HG03103 (cell line): ENCODE data around the gene ZBTB5.
A peak's percentile ranks its signal among the peaks of the same experiment; 100 is the strongest.
"Not testable (repeated sequence)": the region's sequence is repeated elsewhere in the genome, so short reads cannot be mapped to it uniquely, and the experiment has no call there.

Source experiments
- ATAC-seq: cut with Tn5 transposase; IDR thresholded peaks from one replicate; pipeline ENCODE4 v1.9.1; 2021; ENCODE audit warnings: low read depth; ENCODE audit not compliant: unreplicated experiment

The ZBTB5 gene

DNA sequence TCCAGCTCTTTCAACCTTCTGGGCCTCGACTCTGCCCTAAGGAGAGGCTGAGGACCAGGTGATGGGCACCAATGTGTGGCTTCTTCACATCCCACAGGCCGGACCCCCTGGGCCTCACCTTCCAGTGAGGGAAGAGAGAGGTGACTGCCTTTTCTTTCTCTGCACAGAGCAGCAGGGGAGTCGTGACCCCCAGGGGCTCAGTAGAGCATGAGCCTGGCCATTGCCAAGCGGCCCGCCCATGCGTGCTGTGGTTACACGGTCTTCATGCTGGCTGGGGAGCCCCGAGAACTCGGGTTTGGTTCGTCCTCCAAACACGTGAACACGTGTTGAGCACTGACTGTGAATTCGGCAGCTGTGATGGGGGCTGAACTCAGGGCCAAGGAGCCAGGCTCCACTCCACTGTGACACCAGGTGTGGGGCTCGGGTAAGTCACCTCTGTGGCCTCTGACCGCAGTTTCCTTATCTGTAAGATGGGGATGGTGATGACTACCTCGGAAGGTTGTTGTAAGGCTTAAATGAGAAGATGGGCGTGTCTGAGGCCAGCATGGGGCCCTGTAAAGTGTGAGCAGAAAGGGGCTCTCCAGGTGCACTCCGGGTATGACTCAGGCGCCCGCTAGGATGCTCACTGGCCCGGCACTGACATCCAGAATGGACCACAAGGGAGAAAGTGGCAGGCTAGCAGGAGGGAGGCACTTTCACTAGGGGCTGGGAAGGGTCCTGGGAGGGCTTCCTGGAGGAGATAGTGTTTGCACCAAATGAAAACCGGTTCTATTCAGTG, 56.1 kb downstream of the ZBTB5 start:
- peak; percentile 77 for ATAC-seq

DNA sequence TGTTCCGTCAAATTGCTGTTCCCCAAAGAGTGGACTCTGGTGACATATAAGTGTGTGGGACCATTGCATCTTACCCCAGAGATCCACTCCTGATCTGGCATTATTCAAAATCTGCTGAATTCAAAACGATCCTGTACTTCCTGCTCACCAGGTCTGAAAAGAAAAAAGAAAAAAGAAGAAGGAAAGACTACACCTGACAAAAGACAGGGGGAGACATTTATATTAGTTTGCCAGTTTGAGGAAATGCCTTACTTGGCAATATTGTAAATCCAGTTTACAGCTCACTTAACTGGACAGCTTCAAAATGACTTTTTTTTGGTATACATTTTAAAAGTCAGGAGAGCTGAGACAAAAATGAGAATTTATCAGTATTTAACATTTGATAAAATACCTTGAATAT, 57.8 kb downstream of the ZBTB5 start:
- ATAC-seq: no peak

DNA sequence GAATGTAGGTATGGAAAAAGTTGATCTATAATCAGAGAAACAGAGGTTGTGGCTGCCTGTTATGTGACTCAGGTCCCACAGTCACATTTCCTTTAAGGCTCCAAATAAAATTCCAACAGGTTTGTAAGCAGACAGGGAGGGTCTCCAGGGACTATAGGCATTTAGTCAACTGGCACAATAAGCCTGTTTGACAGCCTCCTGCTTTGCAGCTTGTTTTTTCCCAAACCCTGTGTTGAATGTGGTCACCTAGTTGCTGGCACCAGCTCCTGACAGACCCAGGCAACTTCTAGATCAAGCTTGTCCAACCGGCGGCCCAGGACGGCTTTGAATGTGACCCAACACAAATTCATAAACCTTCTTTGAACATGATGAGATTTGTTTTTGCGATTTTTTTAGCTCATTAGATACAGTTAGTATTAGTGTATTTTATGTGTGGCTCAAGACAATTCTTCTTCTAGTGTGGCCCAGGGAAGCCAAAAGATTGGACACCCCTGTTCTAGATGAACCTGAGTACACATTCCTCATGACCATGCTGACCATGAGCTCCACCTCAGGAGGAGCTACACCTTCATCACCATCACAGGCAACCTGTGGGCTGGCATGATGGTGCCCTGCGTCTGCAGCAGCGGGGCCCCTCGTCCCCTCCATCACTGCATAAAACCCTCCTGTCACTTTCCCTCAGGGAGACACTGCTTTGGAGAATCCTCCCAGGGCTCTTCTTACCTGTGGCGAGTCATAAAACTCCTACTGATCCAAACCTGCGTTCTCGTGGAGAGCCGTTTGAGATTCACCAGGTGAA, 58.4 kb downstream of the ZBTB5 start:
- no peak for ATAC-seq

DNA sequence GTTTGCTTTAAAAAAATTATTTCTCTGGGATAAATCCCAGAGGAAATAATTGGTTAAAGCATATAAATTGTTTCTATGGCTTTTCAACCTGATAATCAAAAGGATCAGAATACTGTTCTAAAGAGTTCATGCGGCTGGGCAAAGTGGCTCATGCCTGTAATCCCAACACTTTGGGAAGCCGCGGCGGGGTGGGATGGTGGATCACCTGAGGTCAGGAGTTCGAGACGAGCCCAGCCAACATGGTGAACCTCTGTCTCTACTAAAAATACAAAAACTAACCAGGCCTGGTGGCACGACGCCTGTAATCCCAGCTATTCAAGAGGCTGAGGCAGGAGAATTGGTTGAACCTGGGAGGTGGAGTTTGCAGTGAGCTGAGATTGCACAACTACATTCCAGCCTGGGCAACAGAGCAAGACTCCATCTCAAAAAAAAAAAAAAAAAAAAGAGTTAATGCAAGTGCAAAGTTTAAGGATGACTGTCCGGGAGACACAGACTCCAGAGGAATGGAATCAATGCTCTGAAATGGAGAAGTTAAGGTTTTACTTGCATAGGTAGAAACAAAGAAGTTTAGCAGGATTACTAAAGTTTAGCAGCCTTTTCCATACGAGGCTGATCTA, 59.4 kb downstream of the ZBTB5 start:
- ATAC-seq: no peak

DNA sequence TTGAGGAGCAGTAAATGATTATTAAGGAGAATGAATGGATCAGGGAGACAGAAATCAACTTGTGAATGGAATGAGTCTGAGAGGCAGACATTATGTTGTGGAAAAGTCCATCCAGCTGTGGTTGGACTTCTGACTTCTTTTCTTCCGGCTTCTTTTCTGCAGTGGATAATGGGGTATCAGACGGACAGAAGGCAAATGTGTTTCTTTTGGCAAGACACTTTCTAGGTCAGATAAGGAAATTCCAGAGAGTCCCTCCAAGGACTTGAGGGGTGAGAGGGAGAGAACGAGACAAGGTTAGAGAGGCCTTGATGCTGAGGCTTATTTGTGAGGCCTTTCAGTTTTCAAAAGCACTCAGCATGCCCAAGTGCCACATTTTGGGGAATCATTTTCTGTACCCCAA, 59.9 kb downstream of the ZBTB5 start:
- no peak for ATAC-seq

DNA sequence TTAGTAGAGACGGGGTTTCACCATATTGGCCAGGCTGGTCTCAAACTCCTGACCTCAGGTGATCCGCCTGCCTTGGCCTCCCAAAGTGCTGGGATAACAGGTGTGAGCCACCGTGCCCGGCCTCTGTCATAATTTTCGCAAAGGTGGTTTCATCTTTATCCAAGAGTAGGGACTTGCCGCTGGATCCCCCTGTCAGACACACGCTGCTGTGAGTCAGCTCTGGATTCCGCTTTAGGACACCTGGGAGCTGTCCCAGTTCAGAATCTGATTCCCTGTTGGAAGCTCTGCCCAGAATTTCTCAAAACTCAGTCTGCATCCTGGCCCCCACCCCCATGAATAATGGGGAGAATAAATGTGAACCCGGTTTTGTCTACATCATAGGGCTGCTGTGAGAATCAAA, 60.7 kb downstream of the ZBTB5 start:
- no peak for ATAC-seq

DNA sequence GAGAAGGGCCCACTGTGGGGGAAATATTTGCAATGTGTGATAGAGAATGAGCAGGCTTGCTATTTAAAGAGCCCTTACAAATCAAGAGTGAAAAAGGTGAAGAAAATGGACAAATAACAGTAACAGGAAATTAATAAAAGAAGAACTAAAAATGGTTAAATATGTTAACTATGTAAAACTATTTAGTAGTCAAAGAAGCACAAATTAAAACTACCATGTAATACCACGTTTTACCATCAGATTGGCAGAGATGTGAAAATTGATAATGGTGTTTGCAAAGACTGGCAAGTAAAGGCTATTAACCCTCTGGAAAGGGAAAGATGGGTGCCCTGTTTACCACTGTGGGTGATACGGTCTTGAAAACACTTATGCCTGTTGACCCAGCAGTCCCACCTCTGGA, 65.9 kb downstream of the ZBTB5 start:
- no peak for ATAC-seq

DNA sequence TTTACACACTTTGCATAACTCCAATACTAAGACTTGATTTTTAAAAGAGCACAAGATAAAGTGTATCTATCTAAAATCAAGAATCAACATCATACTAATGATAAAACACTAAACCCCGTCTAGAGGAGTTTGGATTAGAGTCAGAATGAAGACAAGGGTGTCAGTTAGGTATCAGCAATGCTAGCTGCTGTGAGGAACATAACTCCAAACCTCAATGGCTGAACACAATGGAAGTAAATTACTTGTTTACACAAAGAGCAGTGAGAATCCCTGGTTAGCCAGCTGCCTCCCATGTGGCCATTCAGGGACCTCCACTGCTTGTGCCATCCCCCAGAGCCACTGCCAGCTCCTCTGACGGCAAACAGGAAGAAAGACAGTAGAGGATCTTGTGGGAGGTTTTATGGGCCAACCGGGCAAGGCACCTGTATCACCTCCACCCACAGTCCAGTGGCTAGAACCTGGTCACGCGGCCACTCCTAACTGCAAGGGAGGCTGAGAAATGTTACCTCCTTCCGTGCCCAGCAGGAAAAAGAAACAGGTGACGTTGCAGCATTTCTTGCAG, 66.7 kb downstream of the ZBTB5 start:
- ATAC-seq: no peak

GRCh38 chr9:37397948-37398347, 67.3 kb downstream of the ZBTB5 start:
- ATAC-seq: not testable (repeated sequence)

- no peak for ATAC-seq
Measured at GRCh38 chr9:37395663-37396062, 69.6 kb downstream of the ZBTB5 start.

DNA sequence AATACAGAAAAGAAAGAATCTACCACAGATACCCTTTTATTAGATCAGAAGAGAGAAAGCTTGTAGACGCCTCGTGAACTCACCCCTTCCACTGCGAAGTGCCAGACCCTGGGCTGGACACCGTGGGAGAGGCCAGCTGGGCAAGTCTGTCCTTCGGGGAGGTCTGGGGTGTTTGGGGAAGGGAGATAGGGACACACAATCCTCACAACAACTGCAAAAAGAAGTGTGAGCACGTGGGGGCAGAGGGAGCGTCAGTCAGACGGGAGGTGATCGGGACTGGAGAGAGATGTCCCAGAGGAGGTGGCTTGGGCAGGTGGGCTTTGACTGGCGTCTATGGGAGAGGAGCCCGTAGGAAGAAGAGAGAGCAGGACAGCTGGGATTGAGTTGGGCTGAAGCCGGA, 70.0 kb downstream of the ZBTB5 start:
- ATAC-seq: no peak

- no peak for ATAC-seq
Measured at GRCh38 chr9:37392272-37392671, 73.0 kb downstream of the ZBTB5 start.

DNA sequence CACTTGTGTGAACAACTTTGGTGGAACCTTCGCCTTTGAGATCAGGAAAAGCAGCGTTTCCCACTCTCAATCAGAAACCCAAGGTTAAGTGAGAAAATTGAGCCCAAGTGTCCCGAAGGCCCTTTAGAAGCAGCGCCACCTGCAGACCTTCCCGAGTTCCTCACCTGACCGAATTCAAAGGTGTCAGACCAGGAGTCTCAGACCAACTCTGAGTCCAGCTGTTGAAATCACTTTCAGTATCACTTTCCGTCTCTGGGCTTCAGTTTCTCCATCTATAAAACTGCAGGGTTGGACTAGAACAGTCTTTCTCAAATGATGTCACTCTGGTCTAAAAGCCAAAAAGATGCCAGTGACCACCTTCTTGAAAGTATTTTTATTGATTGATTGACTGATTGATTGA, 74.5 kb downstream of the ZBTB5 start:
- peak; percentile 75 for ATAC-seq
